Measurements from ENCODE around the gene GLI3. TPM values are rescaled to one million over a fixed set of nuclear protein-coding genes. Genes with fewer than 3 reads are reported as not detected.
A peak's percentile ranks its signal among the peaks of the same experiment; 100 is the strongest.

Gene GLI3
- total and polyA plus RNA-seq, 2 of the 4 experiments (the other 2 are of a cell fraction) = 1.3 to 3.9 TPM

GRCh38 chr7:41924796-41925195, 312.2 kb downstream of the GLI3 start:
- dilution Hi-C loops (cut with HindIII; ENCODE audit: low sequenced_read_pairs, unreplicated experiment) = no loop called here

More at GRCh38 chr7:41924796-41925195, 312.2 kb downstream of the GLI3 start:
- H4K20me1 ChIP-seq (ENCODE audit: insufficient read depth, low read length) = no peaks in the 10 kb centered on the region
- peak overlapping the region; percentile 21; the same call in 1 of the 2 replicates for H2BK20ac ChIP-seq (ENCODE audit: low read depth, low read length)
- H4K8ac ChIP-seq (ENCODE audit: low read depth in 2 of 2, low read length in 2 of 2) = no peak overlapping the region
- H4K5ac ChIP-seq (ENCODE audit: low read depth, low read length) = no peak overlapping the region
- no peak overlapping the region for H2AFZ ChIP-seq (replicated peaks; ENCODE audit: low read length, poor library complexity)
- in situ Hi-C loops (cut with MboI; ENCODE audit: low sequenced_read_pairs) = no loop called here
- H3K14ac ChIP-seq (replicated peaks; ENCODE audit: low read depth, low read length) = no peak overlapping the region
- H3K9ac ChIP-seq (ENCODE audit: low read depth, low read length) = no peak overlapping the region
- DNase-seq (no peak), ATAC-seq (ENCODE audit: low read depth) (no peak)
- no peak overlapping the region for H3K18ac ChIP-seq (ENCODE audit: low read depth, low read length)
- no TSS peak for BruUV-seq (replicated peaks)
- H3K4ac ChIP-seq (ENCODE audit: low read depth, low read length) = 0 out of 2 replicates have a peak overlapping the region, but pooled peaks have one; percentile 16
- WGBS, 2 experiments (ENCODE audit: extremely low coverage in 2 of 2, insufficient read length in 1 of 2) = 91% methylated on average over 6 of the region's 9 CpGs; no CpG with 5 or more reads in 1 of the 2 experiments
- H3K79me1 ChIP-seq (ENCODE audit: low read depth in 1 of 2, low read length in 2 of 2) = no peaks in the 10 kb centered on the region
- no peaks in the 10 kb centered on the region for H3K27me3 ChIP-seq (ENCODE audit: control insufficient read depth, insufficient read depth, low read length)
- H3K4me2 ChIP-seq (ENCODE audit: low read depth, low read length) = no peak overlapping the region
- H3K23ac ChIP-seq (ENCODE audit: low read depth, low read length) = no peak overlapping the region
- ChIA-PET POLR2A (ENCODE audit: unreplicated experiment) (no interaction called here), CTCF (no interaction called here)
- no peak overlapping the region for H2BK5ac ChIP-seq (ENCODE audit: low read depth, low read length, poor library complexity, severe bottlenecking)
- no peak for TF ChIP-seq MXI1 (IDR thresholded peaks at IDR 0.05; ENCODE audit: borderline replicate concordance, low read depth, low read length)
- no peak for TF ChIP-seq RAD21 (IDR thresholded peaks at IDR 0.05; ENCODE audit: low read length)
- no peak for TF ChIP-seq SMC3 (IDR thresholded peaks at IDR 0.05; ENCODE audit: low read depth, low read length)
- no peak for TF ChIP-seq NFE2L2 (IDR thresholded peaks at IDR 0.05; ENCODE audit: low read depth, low read length)
- TF ChIP-seq ELK1 (IDR thresholded peaks at IDR 0.05; ENCODE audit: borderline replicate concordance, low read depth, low read length) = no peak
- TF ChIP-seq RCOR1 (IDR thresholded peaks at IDR 0.05; ENCODE audit: insufficient replicate concordance, low read length) = no peak
- no peak for TF ChIP-seq BHLHE40 (IDR thresholded peaks at IDR 0.05; ENCODE audit: low read depth, low read length)
- no peak for TF ChIP-seq MAFK (IDR thresholded peaks at IDR 0.05; ENCODE audit: low read depth, low read length)
- TF ChIP-seq CEBPB (IDR thresholded peaks at IDR 0.05; ENCODE audit: low read depth, low read length) = no peak
- TF ChIP-seq, protein P1, sequence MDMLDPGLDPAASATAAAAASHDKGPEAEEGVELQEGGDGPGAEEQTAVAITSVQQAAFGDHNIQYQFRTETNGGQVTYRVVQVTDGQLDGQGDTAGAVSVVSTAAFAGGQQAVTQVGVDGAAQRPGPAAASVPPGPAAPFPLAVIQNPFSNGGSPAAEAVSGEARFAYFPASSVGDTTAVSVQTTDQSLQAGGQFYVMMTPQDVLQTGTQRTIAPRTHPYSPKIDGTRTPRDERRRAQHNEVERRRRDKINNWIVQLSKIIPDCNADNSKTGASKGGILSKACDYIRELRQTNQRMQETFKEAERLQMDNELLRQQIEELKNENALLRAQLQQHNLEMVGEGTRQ (IDR thresholded peaks at IDR 0.05; ENCODE audit: low read depth, low read length) = no peak
- TF ChIP-seq RFX5 (IDR thresholded peaks at IDR 0.05; ENCODE audit: low read depth, low read length) = no peak
- TF ChIP-seq POLR2A (IDR thresholded peaks at IDR 0.05; ENCODE audit: low read depth, low read length) = no peak
- no peak for TF ChIP-seq CHD1 (IDR thresholded peaks at IDR 0.05; ENCODE audit: low read depth, low read length)
- TF ChIP-seq FOS (IDR thresholded peaks at IDR 0.05; ENCODE audit: low read depth, low read length) = no peak
- TF ChIP-seq, protein P2, sequence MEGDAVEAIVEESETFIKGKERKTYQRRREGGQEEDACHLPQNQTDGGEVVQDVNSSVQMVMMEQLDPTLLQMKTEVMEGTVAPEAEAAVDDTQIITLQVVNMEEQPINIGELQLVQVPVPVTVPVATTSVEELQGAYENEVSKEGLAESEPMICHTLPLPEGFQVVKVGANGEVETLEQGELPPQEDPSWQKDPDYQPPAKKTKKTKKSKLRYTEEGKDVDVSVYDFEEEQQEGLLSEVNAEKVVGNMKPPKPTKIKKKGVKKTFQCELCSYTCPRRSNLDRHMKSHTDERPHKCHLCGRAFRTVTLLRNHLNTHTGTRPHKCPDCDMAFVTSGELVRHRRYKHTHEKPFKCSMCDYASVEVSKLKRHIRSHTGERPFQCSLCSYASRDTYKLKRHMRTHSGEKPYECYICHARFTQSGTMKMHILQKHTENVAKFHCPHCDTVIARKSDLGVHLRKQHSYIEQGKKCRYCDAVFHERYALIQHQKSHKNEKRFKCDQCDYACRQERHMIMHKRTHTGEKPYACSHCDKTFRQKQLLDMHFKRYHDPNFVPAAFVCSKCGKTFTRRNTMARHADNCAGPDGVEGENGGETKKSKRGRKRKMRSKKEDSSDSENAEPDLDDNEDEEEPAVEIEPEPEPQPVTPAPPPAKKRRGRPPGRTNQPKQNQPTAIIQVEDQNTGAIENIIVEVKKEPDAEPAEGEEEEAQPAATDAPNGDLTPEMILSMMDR (conservative IDR thresholded peaks at IDR 0.05; ENCODE audit: low read depth, low read length) = no peak
- no peak for TF ChIP-seq MAZ (IDR thresholded peaks at IDR 0.05; ENCODE audit: borderline replicate concordance, low read depth, low read length)
- no peak overlapping the region for H4K91ac ChIP-seq (ENCODE audit: insufficient read depth, low read depth, low read length)
- H3K4me3 ChIP-seq (ENCODE audit: insufficient read depth, low read depth, low read length) = no peak overlapping the region
- 0 out of 2 replicates have a peak overlapping the region, but pooled peaks have one; percentile 21 for H2BK120ac ChIP-seq (ENCODE audit: low read depth, low read length)
- H3K9me1 ChIP-seq (ENCODE audit: insufficient read depth, low read length) = no peaks in the 10 kb centered on the region; the same call in 1 of the 2 replicates
- no peak overlapping the region for H3K56ac ChIP-seq (ENCODE audit: extremely low read depth, insufficient read depth, low read length)
- no peak overlapping the region; the same call in 1 of the 2 replicates for H2AK5ac ChIP-seq (ENCODE audit: low read depth, low read length)
- H2AK9ac ChIP-seq (replicated peaks; ENCODE audit: low read depth, low read length, poor library complexity) = no peak overlapping the region
- H3K4me1 ChIP-seq (ENCODE audit: control insufficient read depth, insufficient read depth, low read length) = peaks cover 14% of the 10 kb centered on the region
- intact Hi-C loops (cut with micrococcal nuclease) = no loop called here
- no peak overlapping the region for H3K27ac ChIP-seq (ENCODE audit: insufficient read depth, low read length)
- H3K9me3 ChIP-seq (ENCODE audit: control insufficient read depth, insufficient read depth, low read length) = no peaks in the 10 kb centered on the region
- peak overlapping the region; percentile 72; the same call in 1 of the 3 replicates for H2BK15ac ChIP-seq (ENCODE audit: low read depth, low read length)
- H3K36me3 ChIP-seq (ENCODE audit: control insufficient read depth, insufficient read depth, low read length) = no peaks in the 10 kb centered on the region

Data from IMR-90 (cell line).